NCI-H146 treated with DMSO at 0.1 percent for 48 hours (cell line): ENCODE measurements around the gene ASCL1.

ENCODE experiments used
- DNase-seq: peaks from one replicate; lab custom pipeline; 2025; ENCODE audit not compliant: unreplicated experiment; lab: John Stamatoyannopoulos, UW

The ASCL1 gene

DNA sequence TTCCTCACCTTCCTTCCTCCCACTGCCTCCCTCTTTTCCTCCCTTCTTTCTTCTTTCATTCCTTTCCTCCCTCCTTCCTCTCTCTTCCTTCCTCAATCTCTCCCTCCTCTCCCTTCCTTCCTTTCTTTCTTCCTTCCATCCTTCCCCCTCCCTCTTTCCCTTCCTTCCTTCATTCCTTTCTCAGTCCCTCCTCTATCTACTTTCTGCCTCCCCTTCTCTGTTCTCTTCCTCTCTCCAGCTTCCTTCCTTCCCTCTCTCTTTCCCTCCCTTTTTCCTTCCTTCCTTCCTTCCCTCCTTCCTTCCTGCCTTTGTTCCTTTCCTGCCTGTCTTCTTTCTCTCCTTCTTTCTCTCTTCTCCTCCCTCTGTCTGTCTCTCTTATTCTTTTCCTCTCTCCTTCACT, 16.1 kb downstream of the ASCL1 start:
- DNase-seq, result no peak

DNA sequence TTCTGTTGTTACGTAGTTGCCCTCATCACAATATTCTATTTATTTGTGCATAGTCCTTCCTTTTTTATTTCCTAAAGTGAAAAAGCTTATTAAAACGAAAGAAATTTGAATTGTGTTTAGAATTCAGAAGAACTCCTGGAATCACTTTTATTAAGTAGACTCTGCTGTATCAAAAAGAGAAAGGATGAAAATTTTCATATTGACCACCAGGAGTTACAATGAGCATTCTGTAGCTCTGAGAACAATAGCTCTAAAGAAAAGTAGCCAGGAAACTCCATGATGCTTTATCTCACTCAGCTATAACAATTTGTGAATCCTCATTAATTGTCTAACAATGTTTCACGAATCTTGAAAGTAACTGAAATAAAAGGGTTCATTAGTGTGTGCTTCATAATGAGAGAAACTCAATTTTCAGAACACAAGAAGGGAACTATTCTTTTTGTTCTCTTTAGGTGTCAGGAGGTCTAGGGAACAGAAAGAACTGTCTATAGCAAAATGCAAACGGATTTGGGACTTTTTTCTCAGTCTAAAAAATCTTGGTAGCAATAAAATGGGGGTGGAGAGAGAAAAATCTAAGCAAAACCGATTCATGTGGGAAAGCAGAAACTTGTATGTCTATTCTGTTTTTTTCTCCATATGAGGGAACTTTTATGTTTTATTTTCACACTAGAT, 19.3 kb downstream of the ASCL1 start:
- DNase-seq, result no peak

DNA sequence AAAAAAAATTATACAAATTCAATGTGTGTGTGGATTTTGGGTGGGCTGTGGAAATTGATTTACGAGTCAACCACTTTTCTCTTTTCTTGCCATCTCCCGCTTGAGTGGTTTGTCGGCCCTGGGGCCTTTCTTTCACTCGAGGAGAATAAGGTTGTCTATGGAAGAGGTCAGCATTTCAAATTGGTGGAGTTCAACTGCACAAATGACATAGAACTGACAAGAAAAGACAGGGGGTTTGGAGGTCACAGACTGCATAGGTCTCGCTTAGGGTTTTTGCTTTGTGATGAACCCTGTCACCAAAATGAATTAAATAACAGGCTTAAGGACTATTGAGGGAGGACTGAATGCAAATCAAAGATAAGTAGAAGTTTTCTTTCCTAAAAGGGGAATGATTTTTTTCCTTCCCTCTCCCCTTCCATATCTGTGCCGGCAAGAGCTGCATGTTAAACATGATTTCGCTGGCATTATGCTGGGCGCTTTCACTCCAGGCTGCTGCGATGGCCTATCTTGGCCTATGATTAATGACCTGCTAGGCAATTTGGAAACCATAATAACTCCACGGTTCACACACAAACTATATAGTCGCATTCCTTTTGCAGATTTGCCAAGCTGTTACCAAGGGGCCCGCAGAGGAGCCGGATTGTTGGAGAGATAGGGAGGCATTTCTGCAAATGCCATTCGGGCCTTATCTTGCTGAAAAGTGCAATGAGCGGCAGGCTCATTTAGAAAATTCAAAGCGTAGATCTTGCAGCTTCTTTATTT, 20.7 kb downstream of the ASCL1 start:
- DNase-seq, result no peak

DNA sequence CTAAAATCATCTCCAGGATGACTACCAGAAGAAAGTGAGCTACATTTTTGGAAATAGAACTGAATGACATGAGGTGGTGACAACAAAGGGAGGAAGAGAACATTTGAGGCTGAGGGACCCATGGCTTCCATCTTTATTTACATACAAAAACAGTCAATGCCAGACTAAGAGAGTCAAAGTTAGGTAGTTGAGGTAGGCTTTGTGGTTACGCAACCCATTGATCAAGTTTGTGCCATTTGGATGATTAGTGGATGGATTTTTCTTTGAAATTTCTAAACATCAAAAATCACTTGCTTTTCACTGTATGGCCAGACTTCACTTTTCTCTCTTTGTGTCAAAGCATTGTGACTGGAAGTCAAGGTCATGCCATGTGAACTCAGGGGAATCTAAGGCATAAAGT, 22.9 kb downstream of the ASCL1 start:
- no peak for DNase-seq

DNA sequence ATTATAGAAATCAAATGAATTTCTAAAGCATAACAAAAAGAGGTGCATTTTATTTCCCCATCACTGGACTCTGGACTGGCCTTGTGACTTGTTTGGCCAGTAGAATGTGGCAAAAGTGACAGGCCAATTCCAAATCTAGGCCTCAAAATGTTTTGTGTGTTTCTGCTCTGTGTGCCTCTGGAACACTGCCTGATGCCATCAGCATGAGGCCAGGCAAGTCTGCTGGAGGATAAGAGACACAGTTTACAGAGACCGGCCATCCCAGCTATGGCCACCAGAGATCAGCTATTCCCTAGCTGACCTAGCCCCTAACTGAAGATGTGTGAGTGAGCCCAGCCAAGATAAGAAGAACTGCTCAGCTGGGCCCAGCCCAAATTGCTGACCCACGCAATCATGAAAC, 32.9 kb downstream of the ASCL1 start:
- DNase-seq, result peak; percentile 23

DNA sequence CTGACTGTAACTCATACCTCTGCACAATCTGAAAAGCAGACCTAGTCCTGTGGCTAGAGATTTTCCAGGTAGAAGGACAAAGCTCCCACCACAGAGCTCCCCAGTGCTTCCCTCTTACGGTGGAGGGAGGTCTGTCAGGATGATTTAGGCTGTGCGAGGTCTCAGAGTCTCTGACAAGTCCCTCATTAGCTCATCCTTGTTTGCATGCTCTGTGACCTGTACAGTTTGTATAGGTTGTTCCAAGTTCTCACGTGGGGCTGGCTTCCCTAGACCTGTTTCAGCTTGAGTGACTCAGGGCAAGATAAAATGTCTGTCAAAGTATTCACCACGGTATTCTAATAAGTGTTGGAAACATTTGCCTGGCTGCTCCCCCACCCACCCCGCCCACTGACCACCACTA, 34.8 kb downstream of the ASCL1 start:
- peak; percentile 45 for DNase-seq

DNA sequence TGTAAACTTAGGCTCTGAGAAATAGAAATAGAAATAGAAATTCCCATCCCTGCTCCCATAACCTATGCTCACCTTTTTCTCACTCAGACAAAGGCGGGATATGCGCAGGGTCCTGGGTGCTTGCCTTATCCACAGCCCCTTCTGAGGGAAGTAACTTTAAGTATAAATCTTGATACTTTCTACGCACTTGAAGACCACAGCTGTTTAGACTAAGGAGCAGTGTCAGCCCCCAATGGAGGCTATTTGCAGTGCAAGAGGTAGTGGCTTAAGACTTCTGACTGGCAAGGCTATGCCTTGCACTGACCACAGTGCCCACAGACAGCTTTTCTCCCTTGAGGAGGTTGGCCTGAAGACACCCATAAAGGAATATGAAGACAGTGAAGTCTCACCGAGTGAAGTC, 35.2 kb downstream of the ASCL1 start:
- no peak for DNase-seq

DNA sequence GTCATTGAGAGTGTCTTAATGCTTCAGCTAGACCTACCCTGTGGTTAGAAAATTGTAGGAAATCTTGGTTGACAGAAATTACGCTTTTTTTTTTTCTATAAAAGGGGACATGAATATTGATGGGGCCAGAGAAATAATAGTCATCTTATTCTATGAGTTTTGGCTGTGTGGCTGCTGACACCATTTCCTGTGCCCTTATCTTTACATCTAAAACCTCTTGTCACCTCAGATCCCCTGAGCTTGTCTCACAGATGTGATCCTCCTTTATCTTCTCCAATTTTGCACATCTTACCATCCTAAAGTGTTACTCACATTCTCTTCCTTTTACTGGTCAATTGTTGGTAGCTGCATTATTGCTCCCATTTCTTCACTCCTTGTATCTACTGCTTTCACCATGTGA, 36.1 kb downstream of the ASCL1 start:
- no peak for DNase-seq

DNA sequence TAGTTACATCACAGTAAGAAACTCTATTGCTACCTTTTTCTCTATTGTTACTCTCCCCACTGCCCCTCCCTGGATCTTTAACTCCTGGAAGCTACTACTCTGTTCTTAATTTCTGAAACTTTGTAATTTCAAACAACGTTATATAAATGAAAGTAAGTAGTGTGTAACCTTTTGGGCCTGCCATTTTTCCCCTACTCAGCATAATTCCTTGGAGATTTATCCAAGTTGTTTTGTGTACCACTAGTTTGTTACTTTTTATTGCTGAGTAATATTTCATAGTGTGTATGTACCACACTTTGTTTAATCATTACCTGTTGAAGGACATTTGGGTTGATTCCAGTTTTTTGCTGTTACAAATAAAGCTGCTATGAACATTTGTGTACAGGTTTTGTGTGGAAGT, 37.9 kb downstream of the ASCL1 start:
- no peak for DNase-seq
